ENCODE results near the gene RNPEP. TPM values are rescaled to one million over a fixed set of nuclear protein-coding genes. Genes with fewer than 3 reads are reported as not detected.
A peak's percentile ranks its signal among the peaks of the same experiment; 100 is the strongest.

The RNPEP gene
- polyA plus RNA-seq, 3 donors from 2014 or later, result 35.6 to 61.6 (median 57.8) TPM

DNA sequence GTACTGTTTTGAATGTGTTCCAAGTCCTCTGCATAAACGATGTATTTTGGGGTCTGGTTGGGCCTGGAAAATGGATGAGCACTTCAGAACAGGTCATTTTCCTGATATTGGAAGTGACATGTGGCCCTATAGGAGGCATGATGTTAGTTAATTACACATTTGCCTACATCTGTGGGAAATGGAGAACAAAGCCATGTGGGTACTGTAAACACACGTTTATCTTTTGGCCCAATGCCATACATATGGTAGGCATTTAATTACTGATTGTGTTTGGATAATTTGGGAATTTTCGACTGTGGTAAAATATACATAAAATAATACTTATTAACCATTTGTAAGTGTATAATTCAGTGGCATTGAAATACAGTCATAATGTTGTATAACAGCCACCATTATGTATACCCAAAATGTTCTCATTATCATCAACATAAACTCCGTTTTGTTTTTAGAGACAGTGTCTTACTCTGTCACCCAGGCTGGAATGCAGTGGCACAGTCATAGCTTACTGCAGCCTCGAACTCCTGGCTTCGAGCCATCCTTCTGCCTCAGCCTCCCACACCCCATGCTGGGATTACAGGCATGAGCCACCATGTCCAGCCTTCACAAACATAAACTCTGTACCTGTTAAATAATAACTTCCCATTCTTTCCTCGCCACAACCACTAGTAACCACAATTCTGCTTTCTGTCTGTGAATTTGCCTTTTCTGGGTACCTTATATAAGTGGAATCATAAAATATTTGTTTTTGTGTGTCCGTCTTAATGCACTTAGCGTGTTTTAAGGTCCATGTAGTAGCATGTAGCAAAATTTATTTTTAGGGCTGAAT is 11.9 kb upstream of the RNPEP start:
- Mint-ChIP-seq H3K4me3 (no peak overlapping the region), H3K27ac (peak overlapping the region in 1 of 6 donors; percentile 40), H3K36me3 (peaks cover 4 to 25% (median 17%) of the 10 kb centered on the region in 3 donors), H3K27me3 (ENCODE audit: low read depth in 3 of 3) (peaks cover 0 to 3% (median 1%) of the 10 kb centered on the region in 3 donors), H3K9me3 (no peaks in the 10 kb centered on the region), H3K4me1 (no peaks in the 10 kb centered on the region)
- no peak for DNase-seq

DNA sequence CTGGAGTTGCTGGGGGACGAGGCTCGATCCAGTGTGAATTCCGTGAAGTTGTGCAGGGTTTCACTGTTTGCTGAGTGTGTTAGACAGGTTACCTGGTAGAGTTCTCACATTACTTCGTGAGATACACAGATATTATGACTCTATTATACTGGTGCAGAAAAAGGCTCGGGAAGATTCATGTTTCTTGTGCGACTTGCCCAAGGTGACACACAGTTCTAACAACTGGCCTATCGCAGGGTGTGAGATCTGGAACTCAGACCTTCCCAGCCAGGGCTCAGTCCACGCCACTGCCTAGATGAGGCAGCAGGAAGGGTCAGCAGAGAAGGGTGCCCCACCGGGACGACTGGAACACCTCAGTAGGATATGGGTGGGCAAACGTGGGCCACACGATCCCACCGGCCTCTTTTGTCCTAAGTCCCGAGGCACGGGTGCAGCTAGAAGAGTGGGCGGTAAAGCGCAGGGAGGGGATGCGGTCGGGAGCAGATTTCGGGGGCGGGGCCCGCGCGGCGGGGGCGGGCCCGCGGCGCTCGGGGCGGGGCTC is 296 bp upstream of the RNPEP start:
- H3K36me3 Mint-ChIP-seq, result no peaks in the 10 kb centered on the region
- no peaks in the 10 kb centered on the region for H3K9me3 Mint-ChIP-seq
- H3K4me1 Mint-ChIP-seq, result peaks cover 24 to 32% of the 10 kb centered on the region in 2 donors
- peaks cover 3 to 6% (median 4%) of the 10 kb centered on the region in 3 donors for H3K27me3 Mint-ChIP-seq (ENCODE audit: low read depth in 3 of 3)
- peak overlapping the region; percentile 94 to 96 (median 95) for H3K4me3 Mint-ChIP-seq
- peak in 1 of 3 donors; percentile 66 for DNase-seq
- peak overlapping the region; percentile 81 to 93 (median 92) for H3K27ac Mint-ChIP-seq

GRCh38 chr1:201983380-201983805 is 945 bp downstream of the RNPEP start:
- H3K4me1 Mint-ChIP-seq, result peaks cover 24 to 33% of the 10 kb centered on the region in 2 donors
- no peak for DNase-seq

DNA sequence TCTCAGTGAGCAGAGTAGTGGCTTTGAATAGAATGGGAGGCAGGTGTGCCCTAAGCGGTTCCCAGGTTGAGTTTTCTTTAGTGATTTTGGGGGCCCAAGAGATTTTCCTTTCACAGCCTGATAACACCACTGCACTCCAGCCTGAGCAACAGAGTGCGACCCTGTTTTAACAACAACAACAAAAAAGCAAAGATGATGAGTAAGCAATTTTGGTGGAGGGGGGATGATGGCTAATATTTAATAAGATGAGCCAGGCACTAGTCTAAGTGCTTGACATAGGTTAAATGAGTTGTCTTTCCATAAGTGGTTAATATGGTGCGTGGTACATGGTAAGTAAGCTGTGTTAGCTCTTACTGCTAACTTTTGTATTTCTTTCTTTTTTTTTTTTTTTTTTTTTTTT is 2.0 kb downstream of the RNPEP start:
- peaks cover 2 to 5% (median 4%) of the 10 kb centered on the region in 3 donors for H3K27me3 Mint-ChIP-seq (ENCODE audit: low read depth in 3 of 3)
- H3K36me3 Mint-ChIP-seq, result peaks cover 0 to 3% (median 0%) of the 10 kb centered on the region in 3 donors
- H3K4me3 Mint-ChIP-seq, result peak overlapping the region in 4 of 5 donors; percentile 0 to 99 (median 18)
- H3K9me3 Mint-ChIP-seq, result no peaks in the 10 kb centered on the region
- peak overlapping the region in 5 of 6 donors; percentile 20 to 90 (median 53) for H3K27ac Mint-ChIP-seq
- DNase-seq, result no peak
- peaks cover 24 to 33% of the 10 kb centered on the region in 2 donors for H3K4me1 Mint-ChIP-seq

More at GRCh38 chr1:201983380-201983805, 945 bp downstream of the RNPEP start:
- no peaks in the 10 kb centered on the region for H3K36me3 Mint-ChIP-seq
- H3K27me3 Mint-ChIP-seq (ENCODE audit: low read depth in 3 of 3), result peaks cover 3 to 6% (median 4%) of the 10 kb centered on the region in 3 donors
- no peaks in the 10 kb centered on the region for H3K9me3 Mint-ChIP-seq
- peak overlapping the region; percentile 89 to 99 (median 91) for H3K27ac Mint-ChIP-seq
- H3K4me3 Mint-ChIP-seq, result peak overlapping the region; percentile 93 to 99 (median 98)

DNA sequence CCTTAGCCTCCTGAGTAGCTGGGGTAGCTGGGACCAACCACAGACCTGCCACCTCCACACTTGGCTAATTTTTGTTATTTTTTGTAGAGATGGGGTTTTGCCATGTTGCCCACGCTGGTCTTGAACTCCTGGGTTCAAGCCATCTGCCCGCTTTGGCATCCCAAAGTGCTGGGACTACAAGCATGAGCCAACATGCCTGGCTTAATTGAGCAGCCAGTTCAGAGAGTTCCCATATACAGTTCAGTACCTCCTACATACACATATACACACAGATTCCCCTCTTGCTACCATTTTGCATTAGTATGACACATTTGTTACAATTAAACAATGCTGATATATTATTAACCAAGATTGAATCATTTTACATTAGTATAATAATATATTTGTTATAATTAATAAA is 2.9 kb downstream of the RNPEP start:
- Mint-ChIP-seq H3K4me1 (peaks cover 24 to 33% of the 10 kb centered on the region in 2 donors), H3K9me3 (no peaks in the 10 kb centered on the region), H3K27ac (peak overlapping the region in 1 of 6 donors; percentile 24), H3K36me3 (peaks cover 5 to 9% (median 5%) of the 10 kb centered on the region in 3 donors), H3K4me3 (peak overlapping the region in 1 of 5 donors; percentile 21), H3K27me3 (ENCODE audit: low read depth in 3 of 3) (peaks cover 2 to 5% (median 4%) of the 10 kb centered on the region in 3 donors)
- DNase-seq, result no peak

GRCh38 chr1:201988601-201989000 is 6.2 kb downstream of the RNPEP start:
- no peak for DNase-seq
- H3K36me3 Mint-ChIP-seq, result peaks cover 21 to 26% (median 22%) of the 10 kb centered on the region in 3 donors
- H3K27ac Mint-ChIP-seq, result no peak overlapping the region
- peaks cover 10 to 16% of the 10 kb centered on the region in 2 donors for H3K4me1 Mint-ChIP-seq
- no peaks in the 10 kb centered on the region for H3K9me3 Mint-ChIP-seq
- H3K4me3 Mint-ChIP-seq, result no peak overlapping the region
- H3K27me3 Mint-ChIP-seq (ENCODE audit: low read depth in 3 of 3), result peaks cover 0 to 2% (median 0%) of the 10 kb centered on the region in 3 donors

DNA sequence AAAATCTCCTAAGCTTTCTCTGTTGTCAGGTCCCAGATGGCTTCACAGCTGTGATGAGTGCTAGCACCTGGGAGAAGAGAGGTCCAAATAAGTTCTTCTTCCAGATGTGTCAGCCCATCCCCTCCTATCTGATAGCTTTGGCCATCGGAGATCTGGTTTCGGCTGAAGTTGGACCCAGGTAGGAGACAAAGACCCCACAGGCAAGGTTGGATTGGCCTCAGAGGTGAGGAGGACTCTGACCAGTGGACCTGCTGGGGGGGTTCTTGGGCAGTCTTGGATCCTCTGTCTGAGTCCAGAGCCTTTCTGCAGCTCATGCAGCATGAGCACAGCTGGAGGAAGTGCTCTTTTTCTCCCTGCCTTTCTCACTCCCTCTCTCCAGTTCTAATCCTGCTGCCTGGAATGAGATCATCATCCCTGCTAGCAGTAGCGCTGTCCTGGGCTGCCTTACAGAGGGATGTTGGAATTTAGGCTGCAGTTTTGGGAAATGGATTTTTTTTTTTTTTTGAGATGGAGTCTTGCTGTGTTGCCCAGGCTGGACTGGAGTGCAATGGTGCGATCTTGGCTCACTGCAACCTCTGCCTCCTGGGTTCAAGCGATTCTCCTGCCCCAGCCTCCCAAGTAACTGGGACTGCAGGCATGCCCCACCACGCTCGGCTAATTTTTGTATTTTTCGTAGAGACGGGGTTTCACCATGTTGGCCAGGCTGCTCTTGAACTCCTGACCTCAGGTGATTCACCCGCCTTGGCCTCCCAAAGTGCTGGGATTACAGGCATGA is 7.1 kb downstream of the RNPEP start:
- Mint-ChIP-seq H3K4me3 (no peak overlapping the region), H3K4me1 (peaks cover 3 to 7% of the 10 kb centered on the region in 2 donors), H3K9me3 (no peaks in the 10 kb centered on the region), H3K27me3 (ENCODE audit: low read depth in 3 of 3) (peaks cover 0 to 2% (median 0%) of the 10 kb centered on the region in 3 donors), H3K36me3 (peaks cover 28 to 33% (median 30%) of the 10 kb centered on the region in 3 donors), H3K27ac (no peak overlapping the region)
- DNase-seq, result no peak

DNA sequence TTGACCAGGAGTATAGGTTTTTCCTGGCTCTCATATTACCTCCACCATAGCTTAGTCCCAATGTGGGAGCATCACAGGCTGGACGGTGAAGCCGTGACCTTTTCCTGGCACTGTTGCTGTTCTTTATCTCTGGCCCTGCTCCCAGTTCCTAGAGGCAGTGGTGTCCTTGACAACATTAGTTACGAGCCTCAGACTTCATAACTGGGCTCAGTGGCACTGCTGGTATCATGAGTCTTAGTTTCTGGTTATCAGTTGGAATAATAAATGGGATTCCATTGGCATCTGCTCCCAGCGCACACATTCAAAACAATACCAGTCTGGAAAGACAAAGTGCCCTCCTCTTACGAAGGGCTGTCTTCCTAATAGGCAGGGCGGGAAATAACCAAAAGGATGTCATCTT is 8.0 kb downstream of the RNPEP start:
- Mint-ChIP-seq H3K27me3 (ENCODE audit: low read depth in 3 of 3) (peaks cover 0 to 2% (median 0%) of the 10 kb centered on the region in 3 donors), H3K9me3 (no peaks in the 10 kb centered on the region), H3K27ac (no peak overlapping the region)

DNA sequence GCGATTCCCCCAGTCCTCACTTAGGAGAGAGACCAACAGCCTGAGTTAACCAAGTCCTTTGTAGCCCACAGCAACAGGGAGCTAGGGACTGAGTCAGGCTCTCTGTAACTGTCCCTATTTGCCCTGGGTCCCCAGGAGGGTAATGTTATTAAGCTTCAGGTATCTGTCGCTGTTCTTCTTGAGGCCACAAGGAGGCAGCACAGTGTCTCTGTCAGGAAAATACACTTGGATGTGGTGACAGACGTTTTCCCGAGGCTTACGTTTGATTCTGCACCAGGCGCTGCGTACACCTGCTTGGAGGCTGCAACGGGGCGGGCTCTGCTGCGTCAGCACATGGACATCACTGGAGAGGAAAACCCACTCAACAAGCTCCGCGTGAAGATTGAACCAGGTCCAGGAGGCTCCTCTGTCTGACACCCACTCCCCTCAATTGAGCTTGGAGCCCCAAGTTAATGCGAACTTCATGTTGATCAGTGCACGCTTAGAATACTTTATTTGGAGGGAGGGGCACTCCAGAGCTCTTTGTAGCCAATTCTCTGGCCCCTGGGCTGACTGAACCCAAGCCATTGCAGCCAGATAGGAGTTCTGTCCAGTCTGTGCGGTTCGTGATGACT is 17.3 kb downstream of the RNPEP start:
- Mint-ChIP-seq H3K4me1 (no peaks in the 10 kb centered on the region), H3K27me3 (ENCODE audit: low read depth in 3 of 3) (peaks cover 0 to 7% (median 0%) of the 10 kb centered on the region in 3 donors), H3K9me3 (no peaks in the 10 kb centered on the region), H3K27ac (no peak overlapping the region), H3K36me3 (peaks cover 25 to 62% (median 46%) of the 10 kb centered on the region in 3 donors), H3K4me3 (no peak overlapping the region)
- DNase-seq, result peak in 2 of 3 donors; percentile 11 to 18

More for the DNA sequence above, 8.0 kb downstream of the RNPEP start:
- H3K36me3 Mint-ChIP-seq, result peaks cover 28 to 39% (median 30%) of the 10 kb centered on the region in 3 donors
- no peak for DNase-seq
- peaks cover under 1 to 5% of the 10 kb centered on the region in 2 donors for H3K4me1 Mint-ChIP-seq
- H3K4me3 Mint-ChIP-seq, result no peak overlapping the region

DNA sequence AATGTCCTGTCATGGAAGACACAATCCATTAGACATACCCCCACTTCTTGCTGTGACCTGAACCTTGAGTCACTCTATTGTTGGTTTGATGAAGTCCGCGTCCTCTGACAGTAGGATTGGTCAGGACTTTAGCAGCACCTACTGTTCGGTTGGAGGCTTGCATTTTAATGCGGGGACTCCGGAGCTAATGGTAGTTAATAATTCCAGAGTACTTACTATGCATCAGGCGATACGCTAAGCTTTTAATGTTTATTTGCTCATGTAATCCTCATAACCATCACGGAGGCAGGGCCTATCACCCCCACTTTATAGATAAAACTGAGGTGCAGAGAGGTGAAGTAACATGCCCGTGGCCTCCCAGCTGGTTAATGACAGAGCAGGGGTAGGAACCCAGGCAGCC is 20.1 kb downstream of the RNPEP start:
- Mint-ChIP-seq H3K4me3 (no peak overlapping the region), H3K27me3 (ENCODE audit: low read depth in 3 of 3) (peaks cover 0 to 7% (median 0%) of the 10 kb centered on the region in 3 donors), H3K4me1 (no peaks in the 10 kb centered on the region), H3K9me3 (no peaks in the 10 kb centered on the region), H3K27ac (no peak overlapping the region), H3K36me3 (peaks cover 25 to 62% (median 43%) of the 10 kb centered on the region in 3 donors)
- DNase-seq, result no peak

DNA sequence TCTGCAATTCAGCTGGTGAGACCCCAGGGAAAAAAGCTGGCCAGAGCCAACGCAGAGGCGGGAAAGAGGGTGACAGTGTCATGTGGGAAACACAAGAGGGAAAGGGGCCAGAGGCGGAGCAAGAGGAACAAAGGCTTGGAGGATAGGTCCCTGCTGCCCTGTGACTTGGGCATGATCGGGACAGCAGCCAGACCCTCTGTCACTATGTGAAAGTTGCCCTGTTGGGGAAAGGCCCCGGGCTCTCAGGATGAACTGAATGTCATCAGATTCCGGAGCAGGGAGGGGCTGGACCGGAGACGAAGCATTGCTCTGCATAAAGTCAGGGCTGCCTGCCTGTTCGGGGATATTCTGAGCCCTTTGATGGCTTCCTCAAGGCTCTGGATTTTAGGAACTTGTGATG is 22.3 kb downstream of the RNPEP start:
- H3K4me1 Mint-ChIP-seq, result peaks cover 0 to 4% of the 10 kb centered on the region in 2 donors
- no peak overlapping the region for H3K27ac Mint-ChIP-seq
- H3K27me3 Mint-ChIP-seq (ENCODE audit: low read depth in 3 of 3), result peaks cover 0 to 6% (median 2%) of the 10 kb centered on the region in 3 donors
- no peak overlapping the region for H3K4me3 Mint-ChIP-seq
- peaks cover 28 to 57% (median 41%) of the 10 kb centered on the region in 3 donors for H3K36me3 Mint-ChIP-seq
- no peaks in the 10 kb centered on the region for H3K9me3 Mint-ChIP-seq
- DNase-seq, result no peak

- peak overlapping the region in 1 of 6 donors; percentile 7 for H3K27ac Mint-ChIP-seq
- peaks cover 28 to 48% (median 30%) of the 10 kb centered on the region in 3 donors for H3K36me3 Mint-ChIP-seq
- DNase-seq, result no peak
- H3K4me3 Mint-ChIP-seq, result no peak overlapping the region
- peaks cover 0 to 2% (median 0%) of the 10 kb centered on the region in 3 donors for H3K27me3 Mint-ChIP-seq (ENCODE audit: low read depth in 3 of 3)
- no peaks in the 10 kb centered on the region for H3K9me3 Mint-ChIP-seq
- H3K4me1 Mint-ChIP-seq, result peaks cover 0 to 4% of the 10 kb centered on the region in 2 donors
These were observed 23.5 kb downstream of the RNPEP start for GRCh38 chr1:202005958-202006357.

GRCh38 chr1:202007304-202007703 is 24.9 kb downstream of the RNPEP start:
- peaks cover 26 to 42% (median 28%) of the 10 kb centered on the region in 3 donors for H3K36me3 Mint-ChIP-seq
- peaks cover 0 to 4% of the 10 kb centered on the region in 2 donors for H3K4me1 Mint-ChIP-seq
- peak overlapping the region in 2 of 6 donors; percentile 28 to 43 for H3K27ac Mint-ChIP-seq
- H3K4me3 Mint-ChIP-seq, result no peak overlapping the region
- no peak for DNase-seq
- H3K27me3 Mint-ChIP-seq (ENCODE audit: low read depth in 3 of 3), result peaks cover 0 to 2% (median 0%) of the 10 kb centered on the region in 3 donors
- H3K9me3 Mint-ChIP-seq, result no peaks in the 10 kb centered on the region
